OCI-LY3 (cell line): ENCODE data around the gene VPS8.

Experiments
- EZH2phosphoT487 ChIP-seq: fragments of 200-600 bp; shearing (Covaris generic); IDR thresholded peaks from 2 replicates; pipeline ENCODE4 v1.6.1; 2018; ENCODE audit warnings: antibody characterized with exemption, mixed run types, low read depth
- TF ChIP-seq, protein P1 (sequence below): fragments of 200-600, 300-600 bp; sonication (generic); IDR thresholded peaks from 2 replicates; pipeline ENCODE4 v1.5.1; 2014; ENCODE audit warnings: antibody characterized with exemption, low read length, low read depth

DNA sequence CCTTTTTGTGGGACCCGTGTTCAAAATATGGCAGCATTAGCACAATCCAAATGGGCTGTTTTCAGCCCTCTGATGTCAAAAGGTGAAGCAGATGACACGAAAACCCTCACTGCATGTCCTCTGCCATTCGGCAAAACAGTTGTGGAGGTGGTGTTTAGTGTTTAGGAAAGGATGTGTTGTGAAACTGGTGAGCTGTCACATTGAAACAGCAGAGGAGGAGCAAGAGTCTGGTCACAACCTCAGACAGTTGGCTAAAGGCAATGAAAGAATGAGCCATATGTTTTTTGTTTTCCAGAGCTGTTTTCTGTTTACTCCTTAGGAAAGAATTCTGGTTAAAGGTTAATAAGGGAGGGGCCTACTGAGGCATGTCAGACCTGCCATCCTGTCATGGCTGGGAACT, 140.7 kb downstream of the VPS8 start:
- TF ChIP-seq EZH2phosphoT487 = no peak
- TF ChIP-seq, protein P1, sequence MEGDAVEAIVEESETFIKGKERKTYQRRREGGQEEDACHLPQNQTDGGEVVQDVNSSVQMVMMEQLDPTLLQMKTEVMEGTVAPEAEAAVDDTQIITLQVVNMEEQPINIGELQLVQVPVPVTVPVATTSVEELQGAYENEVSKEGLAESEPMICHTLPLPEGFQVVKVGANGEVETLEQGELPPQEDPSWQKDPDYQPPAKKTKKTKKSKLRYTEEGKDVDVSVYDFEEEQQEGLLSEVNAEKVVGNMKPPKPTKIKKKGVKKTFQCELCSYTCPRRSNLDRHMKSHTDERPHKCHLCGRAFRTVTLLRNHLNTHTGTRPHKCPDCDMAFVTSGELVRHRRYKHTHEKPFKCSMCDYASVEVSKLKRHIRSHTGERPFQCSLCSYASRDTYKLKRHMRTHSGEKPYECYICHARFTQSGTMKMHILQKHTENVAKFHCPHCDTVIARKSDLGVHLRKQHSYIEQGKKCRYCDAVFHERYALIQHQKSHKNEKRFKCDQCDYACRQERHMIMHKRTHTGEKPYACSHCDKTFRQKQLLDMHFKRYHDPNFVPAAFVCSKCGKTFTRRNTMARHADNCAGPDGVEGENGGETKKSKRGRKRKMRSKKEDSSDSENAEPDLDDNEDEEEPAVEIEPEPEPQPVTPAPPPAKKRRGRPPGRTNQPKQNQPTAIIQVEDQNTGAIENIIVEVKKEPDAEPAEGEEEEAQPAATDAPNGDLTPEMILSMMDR = no peak
